NCI-H2227 treated with DMSO at 0.1 percent for 48 hours (cell line): ENCODE measurements around the gene RCC2.
A peak's percentile ranks its signal among the peaks of the same experiment; 100 is the strongest.
"Not testable (repeated sequence)": the region's sequence is repeated elsewhere in the genome, so short reads cannot be mapped to it uniquely, and the experiment has no call there.

Experiments used
- DNase-seq: peaks from one replicate; lab custom pipeline; 2025; lab: John Stamatoyannopoulos, UW

RCC2 gene

GRCh38 chr1:17419626-17420328 lies 19.7 kb downstream of the RCC2 start:
- DNase-seq: no peak

- DNase-seq: no peak
These were observed 23.1 kb downstream of the RCC2 start for GRCh38 chr1:17416389-17416788.

GRCh38 chr1:17414022-17414421 lies 25.5 kb downstream of the RCC2 start:
- DNase-seq: no peak

- DNase-seq: no peak
These were observed 27.2 kb downstream of the RCC2 start for GRCh38 chr1:17412093-17412870.

GRCh38 chr1:17409391-17409811 lies 30.1 kb downstream of the RCC2 start:
- DNase-seq: no peak

- DNase-seq: not testable (repeated sequence)
These were observed 31.5 kb downstream of the RCC2 start for GRCh38 chr1:17407786-17408514.

GRCh38 chr1:17406760-17407475 lies 32.6 kb downstream of the RCC2 start:
- DNase-seq: not testable (repeated sequence)

- DNase-seq: peak; percentile 36
These were observed 33.3 kb downstream of the RCC2 start for GRCh38 chr1:17405898-17406759.

- no peak for DNase-seq
These were observed 34.7 kb downstream of the RCC2 start for GRCh38 chr1:17404820-17405219.

- DNase-seq: no peak
These were observed 35.3 kb downstream of the RCC2 start for GRCh38 chr1:17404034-17404684.

GRCh38 chr1:17403081-17403480 lies 36.4 kb downstream of the RCC2 start:
- DNase-seq: no peak

GRCh38 chr1:17401841-17402240 lies 37.6 kb downstream of the RCC2 start:
- no peak for DNase-seq

- DNase-seq: no peak
These were observed 38.6 kb downstream of the RCC2 start for GRCh38 chr1:17400725-17401341.

GRCh38 chr1:17397910-17398695 lies 41.4 kb downstream of the RCC2 start:
- no peak for DNase-seq

- DNase-seq: no peak
These were observed 46.2 kb downstream of the RCC2 start for GRCh38 chr1:17393230-17393629.

- no peak for DNase-seq
These were observed 47.2 kb downstream of the RCC2 start for GRCh38 chr1:17392199-17392740.

GRCh38 chr1:17381161-17381560 lies 58.3 kb downstream of the RCC2 start:
- no peak for DNase-seq

GRCh38 chr1:17377325-17377953 lies 62.0 kb downstream of the RCC2 start:
- no peak for DNase-seq

GRCh38 chr1:17375651-17376050 lies 63.8 kb downstream of the RCC2 start:
- DNase-seq: no peak
